Measurements from ENCODE around the gene ATP10D.
"Not testable (repeated sequence)": the region's sequence is repeated elsewhere in the genome, so short reads cannot be mapped to it uniquely, and the experiment has no call there.

Gene ATP10D

GRCh38 chr4:47485047-47485692 lies at the start of gene ATP10D:
Gene ATP10D, plus strand, starts transcription at chr4:47485275. Its CDS starts 27,266 bp downstream, at chr4:47512541.
- DNase-seq (ENCODE audit: low read depth) = peak; percentile 56

GRCh38 chr4:47442980-47443379 lies 42.1 kb upstream of the ATP10D start:
- DNase-seq (ENCODE audit: low read depth) = no peak

DNA sequence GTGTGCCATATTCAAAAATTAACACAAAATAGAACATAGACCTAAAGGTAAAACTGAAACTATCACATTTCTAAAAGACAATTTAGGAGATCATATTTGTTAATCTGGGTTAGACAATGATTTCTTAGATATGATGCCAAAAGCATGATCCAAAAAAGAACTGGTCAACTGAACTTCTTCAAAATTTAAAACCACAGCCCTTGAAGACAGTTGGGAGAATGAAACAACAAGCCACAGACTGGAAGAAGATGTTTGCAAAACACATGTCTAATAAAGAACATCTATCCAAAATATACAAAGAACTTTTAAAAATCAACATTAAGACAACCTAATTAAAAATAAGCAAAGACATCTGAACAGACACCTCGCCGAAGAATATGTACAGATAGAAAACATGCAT lies 41.0 kb upstream of the ATP10D start:
- no peak for DNase-seq (ENCODE audit: low read depth)

DNA sequence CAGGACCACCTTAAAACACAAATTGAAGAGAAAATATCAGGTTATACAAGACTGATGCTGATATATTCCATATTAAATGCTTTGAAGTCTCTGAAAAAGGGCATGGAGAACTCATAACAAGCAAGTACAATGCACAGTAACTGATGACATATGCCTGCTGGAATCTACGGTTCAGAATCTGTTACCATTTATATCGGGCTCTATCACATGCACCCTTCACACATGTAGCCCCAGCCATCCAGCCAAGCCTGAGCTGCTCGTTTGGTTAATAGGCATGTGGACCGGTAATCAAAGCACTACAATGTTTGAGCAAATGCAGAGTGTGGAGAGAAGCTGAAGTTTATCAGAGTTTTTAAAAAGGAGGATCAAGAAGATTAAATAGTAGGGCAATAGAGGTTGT lies 33.4 kb upstream of the ATP10D start:
- DNase-seq (ENCODE audit: low read depth) = no peak

DNA sequence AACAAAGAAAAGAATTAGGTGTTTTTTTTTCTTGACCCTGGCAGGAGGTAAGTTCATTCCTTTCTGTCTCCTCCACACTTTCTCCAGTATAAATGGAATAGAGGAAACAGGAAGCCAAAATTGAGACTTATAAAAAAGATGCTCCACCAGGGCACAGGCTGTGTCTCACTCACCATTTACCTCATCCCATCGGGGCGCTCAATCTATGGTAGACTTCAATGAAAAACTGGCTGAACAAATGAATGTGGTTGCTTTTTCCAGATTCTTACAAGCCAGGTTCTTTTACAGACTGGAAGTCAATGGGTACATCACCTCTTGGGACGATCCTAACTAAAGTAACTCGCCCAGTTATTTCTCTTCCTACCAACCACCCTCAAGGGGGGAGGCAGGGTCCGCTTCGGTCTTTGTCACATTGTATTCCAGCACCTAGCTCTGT lies 22.3 kb upstream of the ATP10D start:
- no peak for DNase-seq (ENCODE audit: low read depth)

- DNase-seq (ENCODE audit: low read depth) = peak; percentile 96
Observed at GRCh38 chr4:47463235-47463956, 21.7 kb upstream of the ATP10D start, which contains the start of gene COMMD8. Gene COMMD8, minus strand, starts transcription at chr4:47463702. Its CDS starts 51 bp downstream, at chr4:47463651.

GRCh38 chr4:47465004-47465403 lies 20.1 kb upstream of the ATP10D start:
- DNase-seq (ENCODE audit: low read depth) = no peak

- DNase-seq (ENCODE audit: low read depth) = no peak
Observed at GRCh38 chr4:47466056-47466785, 18.9 kb upstream of the ATP10D start.

GRCh38 chr4:47468706-47469365 lies 16.2 kb upstream of the ATP10D start:
- no peak for DNase-seq (ENCODE audit: low read depth)

GRCh38 chr4:47469951-47470350 lies 15.1 kb upstream of the ATP10D start:
- DNase-seq (ENCODE audit: low read depth) = no peak

GRCh38 chr4:47471064-47471463 lies 14.0 kb upstream of the ATP10D start:
- DNase-seq (ENCODE audit: low read depth) = no peak

DNA sequence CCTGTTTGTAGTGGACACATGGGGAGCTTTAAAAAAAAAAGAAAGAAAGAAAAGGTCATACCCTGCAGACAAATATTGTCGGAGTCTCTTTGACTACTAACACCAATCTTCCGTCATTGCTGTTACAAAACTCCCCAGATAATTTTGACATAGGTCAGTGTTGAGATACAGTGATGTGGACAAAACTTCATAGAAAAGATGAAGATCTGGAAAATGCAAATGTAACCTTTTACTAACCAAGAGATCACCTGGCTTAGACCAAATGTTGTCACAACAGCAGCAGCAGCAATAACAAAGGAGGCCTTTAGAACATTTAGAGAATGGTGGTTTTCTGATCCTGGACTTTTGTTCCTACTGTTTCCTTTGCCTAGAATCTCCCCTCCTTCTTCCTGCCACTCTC lies 13.5 kb upstream of the ATP10D start:
- no peak for DNase-seq (ENCODE audit: low read depth)

- DNase-seq (ENCODE audit: low read depth) = no peak
Observed at GRCh38 chr4:47473141-47473750, 11.8 kb upstream of the ATP10D start.

- DNase-seq (ENCODE audit: low read depth) = no peak
Observed at GRCh38 chr4:47474799-47475198, 10.3 kb upstream of the ATP10D start.

GRCh38 chr4:47475411-47475810 lies 9.7 kb upstream of the ATP10D start:
- no peak for DNase-seq (ENCODE audit: low read depth)

DNA sequence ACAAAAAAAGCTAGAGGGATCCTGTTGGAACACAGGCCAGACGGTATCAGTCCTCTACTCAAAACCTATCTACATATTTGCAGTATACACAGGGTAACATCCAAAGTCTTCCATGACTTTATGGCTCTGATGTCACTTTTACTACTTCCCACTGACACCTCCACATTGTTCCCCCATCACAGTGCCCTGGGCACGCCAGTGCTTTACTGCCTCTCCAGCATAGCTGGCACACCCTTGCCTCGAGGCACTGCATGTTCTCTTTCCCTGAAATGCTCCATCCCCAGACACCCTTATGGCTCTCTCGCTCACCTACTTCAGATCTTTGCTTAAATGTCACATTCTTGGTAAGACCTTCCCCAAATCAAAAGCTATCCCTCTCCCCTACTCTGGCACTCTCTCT lies 6.3 kb upstream of the ATP10D start:
- DNase-seq (ENCODE audit: low read depth) = no peak

DNA sequence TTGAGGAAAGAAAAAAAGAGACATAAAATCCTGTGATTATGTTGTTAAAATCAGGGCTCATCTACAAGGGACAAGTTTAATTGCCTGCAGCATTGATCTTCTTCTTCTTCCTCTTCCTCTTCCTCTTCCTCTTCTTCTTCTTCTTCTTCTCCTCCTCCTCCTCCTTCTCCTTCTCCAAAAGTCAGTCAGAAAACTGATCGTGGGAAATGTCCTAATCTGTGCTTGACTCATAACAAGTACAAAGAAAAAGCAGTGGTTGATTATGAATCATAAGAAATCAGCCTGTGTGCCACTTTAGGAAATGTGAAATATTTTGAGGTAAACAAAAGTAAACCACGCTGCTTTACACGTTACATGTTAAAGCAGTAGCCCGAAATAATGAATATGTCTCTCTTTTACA lies 2.7 kb upstream of the ATP10D start:
- no peak for DNase-seq (ENCODE audit: low read depth)

DNA sequence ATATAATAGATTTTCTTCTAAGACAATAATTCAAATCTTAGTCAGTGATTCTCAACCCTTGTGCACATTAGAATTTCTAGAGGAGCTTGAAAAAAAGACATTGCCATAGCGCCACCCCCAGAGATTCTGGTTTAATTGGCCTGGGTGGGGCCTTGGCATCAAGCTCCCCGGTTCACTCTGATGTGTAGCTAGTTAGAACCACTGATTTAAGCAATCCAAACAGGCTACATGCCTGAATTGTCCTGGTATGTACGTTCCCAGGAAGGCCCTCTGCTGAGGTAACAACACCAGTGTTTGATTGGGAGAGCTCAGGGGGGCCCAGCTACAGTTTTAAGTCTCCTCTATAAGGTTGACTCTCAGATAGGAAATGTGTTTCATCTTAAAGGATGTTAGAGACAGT lies 1.3 kb upstream of the ATP10D start:
- DNase-seq (ENCODE audit: low read depth) = no peak

GRCh38 chr4:47484168-47484567 lies 907 bp upstream of the ATP10D start:
- DNase-seq (ENCODE audit: low read depth) = no peak

DNA sequence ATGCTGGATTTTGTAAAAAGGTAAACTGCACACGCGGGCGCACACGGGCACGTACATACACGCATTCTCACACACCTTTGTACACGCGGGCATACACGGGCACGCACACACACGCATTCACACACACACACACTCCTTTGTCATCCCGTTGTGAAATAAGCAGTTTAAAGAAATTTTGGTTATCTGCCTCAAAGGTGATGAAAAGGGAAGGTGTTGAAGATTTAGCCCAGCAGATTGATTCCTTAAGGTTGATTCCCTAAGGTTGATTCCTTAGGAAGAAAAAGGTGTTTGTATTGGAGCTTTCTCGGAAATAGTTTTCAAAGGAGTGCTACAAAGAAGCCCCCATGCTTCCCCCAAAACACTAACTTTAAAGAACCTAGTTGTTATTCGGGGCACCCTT lies 693 bp downstream of the ATP10D start:
- DNase-seq (ENCODE audit: low read depth) = no peak

GRCh38 chr4:47486231-47486673 lies 1.2 kb downstream of the ATP10D start:
- DNase-seq (ENCODE audit: low read depth) = no peak

GRCh38 chr4:47486727-47487126 lies 1.7 kb downstream of the ATP10D start:
- DNase-seq (ENCODE audit: low read depth) = not testable (repeated sequence)

Data from T-helper 22 cell (primary cell).